HG02973 (cell line): ENCODE results near the gene PHETA1.
"Not testable (repeated sequence)": the region's sequence is repeated elsewhere in the genome, so short reads cannot be mapped to it uniquely, and the experiment has no call there.

Source experiments
- ATAC-seq: cut with Tn5 transposase; IDR thresholded peaks from one replicate; pipeline ENCODE4 v1.9.1; 2021; ENCODE audit warnings: moderate library complexity; ENCODE audit not compliant: unreplicated experiment

The PHETA1 gene

GRCh38 chr12:111405859-111406473 lies 37.1 kb upstream of the PHETA1 start, which contains the start of gene SH2B3:
Gene SH2B3 (plus strand): TSS chr12:111405923. CDS start chr12:111418146, 12,223 bp downstream.
- ATAC-seq = peak; percentile 2

DNA sequence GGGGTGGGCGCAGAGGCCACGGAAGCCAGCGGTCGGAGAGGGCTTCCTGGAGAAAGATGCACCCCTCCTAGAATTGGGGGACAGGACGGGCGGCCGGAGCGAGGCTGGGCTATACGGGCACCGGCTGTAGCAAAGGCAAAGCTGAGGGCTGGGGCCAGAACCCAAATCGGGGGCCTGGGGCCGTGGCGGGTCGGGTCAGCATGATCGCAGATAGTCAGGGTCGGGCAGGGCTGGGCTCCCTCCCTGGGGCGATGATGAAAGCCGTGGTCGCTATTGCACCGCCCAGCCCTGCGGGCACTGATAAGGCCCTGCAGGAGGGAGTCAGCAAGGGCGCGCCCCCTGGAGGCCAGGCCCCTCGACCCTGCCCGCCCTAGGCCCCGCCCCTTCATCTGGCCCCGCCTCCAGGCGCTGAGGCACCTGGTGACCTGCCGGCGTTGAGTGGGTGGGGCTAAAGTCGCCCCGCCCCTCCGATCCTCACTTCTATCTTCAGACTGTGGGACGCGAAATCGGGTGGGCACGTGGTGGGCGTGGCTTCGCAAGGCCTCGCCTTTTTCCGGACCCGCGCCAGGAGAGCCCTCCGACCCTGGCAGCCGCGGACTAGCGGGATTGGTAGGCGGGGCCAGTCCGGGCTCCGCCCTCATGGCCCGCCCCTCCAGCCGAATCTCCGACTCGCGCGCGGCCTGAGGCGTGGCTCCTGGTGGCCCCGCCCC lies 36.4 kb upstream of the PHETA1 start:
- peak; percentile 44 for ATAC-seq

- ATAC-seq = peak; percentile 4
Observed at GRCh38 chr12:111404362-111405148, 35.7 kb upstream of the PHETA1 start.

DNA sequence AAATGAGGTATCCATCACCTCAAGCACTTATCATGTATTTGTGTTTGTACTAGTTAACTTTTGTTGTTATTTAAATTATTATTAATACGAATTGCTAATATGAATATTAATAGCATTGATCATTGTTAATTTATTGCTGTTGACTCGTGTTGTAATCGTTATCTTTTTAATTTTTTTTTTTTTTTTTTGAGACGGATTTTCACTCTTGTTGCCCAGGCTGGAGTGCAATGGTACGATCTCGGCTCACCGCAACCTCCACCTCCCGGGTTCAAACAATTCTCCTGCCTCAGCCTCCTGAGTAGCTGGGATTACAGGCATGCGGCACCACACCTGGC lies 33.6 kb upstream of the PHETA1 start:
- ATAC-seq = not testable (repeated sequence)

DNA sequence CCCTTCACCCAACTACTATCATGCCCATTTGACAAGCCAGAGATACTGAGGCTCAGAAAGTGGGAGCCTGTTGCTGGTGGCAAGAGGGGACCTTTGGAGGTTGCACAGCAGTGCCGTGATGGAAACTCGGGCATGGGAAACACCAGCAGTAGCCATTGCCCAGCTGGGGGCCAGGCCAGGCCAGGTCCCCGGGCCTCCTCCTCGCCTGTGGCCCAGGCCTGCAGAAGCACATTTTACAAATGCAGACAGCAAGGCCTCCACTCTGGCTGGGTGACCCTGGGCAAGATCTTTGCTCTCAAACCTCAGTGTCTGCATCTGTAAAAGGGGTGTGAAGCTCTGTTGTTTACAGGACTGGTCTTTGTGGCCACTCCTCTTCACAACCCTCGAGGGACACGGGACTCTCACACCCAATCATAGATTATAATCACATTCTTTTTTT lies 32.3 kb upstream of the PHETA1 start:
- ATAC-seq = no peak

- ATAC-seq = not testable (repeated sequence)
Observed at GRCh38 chr12:111399741-111400404, 31.0 kb upstream of the PHETA1 start.

DNA sequence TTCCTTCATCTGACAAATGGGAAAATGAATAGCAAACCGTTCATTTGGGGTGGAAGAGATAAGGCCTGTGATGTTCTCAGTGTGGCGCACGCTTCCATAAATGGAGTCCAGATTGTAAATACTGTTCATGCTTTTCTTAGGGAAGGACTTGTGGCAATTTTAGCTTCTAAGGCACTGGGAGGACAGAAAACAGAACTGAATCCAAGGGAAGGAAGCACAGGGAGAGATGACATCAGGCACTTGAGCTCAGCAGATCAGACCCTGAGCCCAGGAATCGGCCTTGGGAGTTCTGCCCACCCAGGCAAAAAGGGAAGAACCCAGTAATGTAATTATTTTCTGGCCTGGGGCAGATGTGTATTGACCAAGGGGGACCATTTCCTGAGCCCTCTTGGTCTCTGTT lies 29.6 kb upstream of the PHETA1 start:
- ATAC-seq = no peak

DNA sequence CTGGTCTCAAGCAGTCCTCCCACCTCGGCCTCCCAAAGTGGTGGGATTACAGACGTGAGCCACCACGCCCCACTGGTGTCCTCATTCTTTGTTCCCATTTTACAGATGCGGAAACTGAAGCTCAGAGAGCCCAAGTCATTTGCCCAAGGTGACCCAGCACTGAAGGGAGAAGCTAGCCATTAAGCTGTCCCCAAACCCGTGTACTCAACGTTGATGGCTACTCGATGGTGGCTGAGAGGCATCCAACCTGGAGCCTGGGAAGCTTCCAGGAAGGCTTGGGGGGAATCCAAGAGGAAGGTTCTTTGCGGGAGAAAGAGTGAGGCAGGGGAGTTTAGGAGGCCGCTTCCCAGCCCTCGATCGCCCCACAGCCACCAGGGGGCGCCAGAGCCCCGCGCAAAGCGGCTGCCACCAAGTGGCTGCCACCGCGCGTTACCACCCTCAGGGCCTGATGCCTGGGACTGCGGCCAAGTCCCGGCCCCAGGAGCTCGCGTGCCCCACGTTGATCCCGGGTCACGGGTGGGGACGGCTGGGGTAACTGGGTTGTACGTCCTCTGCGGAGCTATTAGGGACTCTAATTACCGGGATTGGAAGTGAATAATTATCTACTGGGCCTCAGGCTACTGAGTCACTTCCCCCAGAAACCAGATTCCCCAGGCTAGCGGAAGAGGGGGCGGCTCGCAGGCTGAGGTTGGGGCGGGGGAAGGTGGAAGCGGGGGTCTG lies 28.0 kb upstream of the PHETA1 start:
- ATAC-seq = peak; percentile 47

DNA sequence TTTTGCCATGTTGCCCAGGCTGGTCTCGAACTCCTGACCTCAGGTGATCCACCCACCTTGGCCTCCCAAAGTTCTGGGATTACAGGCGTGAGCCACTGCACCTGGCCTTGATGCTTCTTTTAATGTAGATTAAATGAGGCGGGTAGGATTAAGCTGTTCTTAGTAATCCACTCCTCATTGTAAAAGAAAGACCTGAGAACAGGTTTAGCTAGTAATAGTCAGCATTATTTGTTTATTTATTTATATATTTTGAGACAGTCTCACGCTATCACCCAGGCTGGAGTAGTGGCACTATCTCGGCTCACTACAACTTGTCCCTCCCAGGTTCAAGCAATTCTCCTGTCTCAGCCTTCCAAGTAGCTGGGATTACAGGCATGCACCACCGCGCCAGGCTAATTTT lies 27.4 kb upstream of the PHETA1 start:
- not testable (repeated sequence) for ATAC-seq

- no peak for ATAC-seq
Observed at GRCh38 chr12:111395336-111396187, 26.7 kb upstream of the PHETA1 start.

DNA sequence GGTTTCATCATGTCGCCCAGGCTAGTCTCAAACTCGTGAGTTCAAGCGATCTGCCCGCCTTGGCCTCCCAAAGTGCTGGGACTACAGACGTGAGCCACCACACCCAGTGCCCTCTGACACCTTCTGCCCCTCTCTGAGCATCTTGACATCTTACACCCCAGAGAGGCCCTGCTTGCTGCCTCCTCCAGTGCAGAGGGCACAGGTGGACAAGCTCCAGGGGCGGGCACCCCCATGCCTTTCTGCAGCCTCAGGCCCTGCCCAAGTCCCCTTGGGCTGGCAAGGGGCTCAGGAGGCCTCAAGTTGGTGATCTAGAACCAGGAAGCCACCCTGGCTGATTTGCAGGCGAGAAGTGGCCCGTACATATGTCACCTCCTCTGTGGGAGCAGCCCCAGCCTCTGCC lies 25.6 kb upstream of the PHETA1 start:
- no peak for ATAC-seq

DNA sequence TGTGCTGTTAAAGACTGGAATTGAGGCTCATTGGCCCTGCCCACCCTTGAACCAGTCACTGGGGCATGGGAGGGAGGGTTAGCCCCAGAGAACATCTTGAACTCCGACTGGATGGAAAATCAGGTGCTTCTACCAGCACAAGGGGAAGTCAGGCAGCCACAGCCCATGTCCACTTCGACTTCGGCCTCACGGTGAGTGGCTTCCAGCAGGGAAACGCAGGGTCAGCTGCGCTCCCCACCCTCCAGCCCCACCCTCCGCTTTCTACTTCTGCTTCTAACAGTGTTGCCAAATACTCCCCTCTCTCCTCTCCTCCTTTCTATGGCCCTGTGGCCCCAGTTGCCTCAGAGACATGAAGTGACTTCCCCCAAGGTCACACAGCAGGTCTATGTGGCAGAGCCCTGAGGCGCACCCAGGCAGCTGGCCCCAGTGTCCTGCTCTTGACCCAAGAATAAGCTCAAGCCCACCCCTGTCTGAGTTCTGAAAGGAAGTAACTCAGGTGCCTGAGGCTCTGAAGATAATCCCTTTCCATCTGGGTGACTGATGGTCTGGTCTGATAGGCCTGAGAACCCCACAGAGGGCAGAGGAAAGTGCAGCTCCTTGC lies 24.9 kb upstream of the PHETA1 start:
- no peak for ATAC-seq

DNA sequence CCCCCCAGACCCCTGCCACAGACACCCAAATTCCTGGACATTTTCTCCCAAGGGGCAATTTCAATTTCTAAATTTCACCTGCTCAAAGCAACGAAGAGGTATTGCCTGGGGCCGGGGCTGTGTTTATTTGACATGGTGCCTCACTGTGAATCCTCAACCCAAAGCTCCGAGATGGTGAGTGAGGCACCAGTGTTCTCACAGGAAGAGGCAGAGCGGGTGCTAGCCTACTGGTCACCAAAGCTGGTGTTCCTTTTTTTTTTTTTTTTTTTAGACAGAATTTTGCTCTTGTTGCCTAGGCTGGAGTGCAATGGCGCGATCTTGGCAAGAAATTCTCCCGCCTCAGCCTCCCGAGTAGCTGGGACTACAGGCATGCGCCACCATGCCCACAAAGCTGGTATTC lies 22.0 kb upstream of the PHETA1 start:
- no peak for ATAC-seq

DNA sequence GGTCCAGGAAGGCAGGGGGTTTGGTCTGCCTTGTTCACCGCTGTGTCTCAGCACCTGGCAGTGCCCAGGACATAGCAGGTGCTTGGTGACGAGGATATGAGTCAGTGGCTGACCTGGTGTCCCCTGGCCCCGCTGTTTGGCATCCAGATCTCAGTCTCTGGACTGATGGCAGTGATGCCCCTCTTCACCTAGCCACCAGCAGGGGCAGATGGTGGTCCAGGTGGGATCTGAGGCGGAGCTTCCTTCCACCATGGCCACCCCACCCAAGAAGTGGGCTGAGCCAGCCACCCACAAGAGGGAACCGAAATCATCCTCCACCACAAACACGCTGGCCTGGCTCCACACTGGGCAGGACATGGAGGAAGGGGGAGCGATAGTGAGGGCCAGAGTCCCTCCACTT lies 20.7 kb upstream of the PHETA1 start:
- no peak for ATAC-seq

- ATAC-seq = no peak
Observed at GRCh38 chr12:111387747-111388323, 18.9 kb upstream of the PHETA1 start.

DNA sequence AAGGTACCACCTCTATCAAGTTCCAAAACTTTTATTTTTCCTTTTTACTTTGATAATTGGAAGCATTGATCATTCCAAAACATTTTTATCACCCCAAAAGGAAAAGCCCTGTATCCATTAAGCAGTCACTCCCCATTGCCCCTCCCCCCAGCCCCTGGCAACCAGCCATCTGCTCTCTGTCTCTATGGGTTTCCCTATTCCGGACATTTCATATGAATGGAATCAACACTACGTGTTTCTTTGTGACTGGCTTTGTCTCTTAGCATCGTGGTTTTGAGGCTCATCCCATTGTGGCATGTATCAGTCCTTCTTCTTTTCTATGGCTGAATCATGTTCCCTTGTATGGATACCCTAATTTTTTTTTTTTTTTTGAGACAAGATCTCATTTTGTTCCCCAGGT lies 18.0 kb upstream of the PHETA1 start:
- no peak for ATAC-seq

DNA sequence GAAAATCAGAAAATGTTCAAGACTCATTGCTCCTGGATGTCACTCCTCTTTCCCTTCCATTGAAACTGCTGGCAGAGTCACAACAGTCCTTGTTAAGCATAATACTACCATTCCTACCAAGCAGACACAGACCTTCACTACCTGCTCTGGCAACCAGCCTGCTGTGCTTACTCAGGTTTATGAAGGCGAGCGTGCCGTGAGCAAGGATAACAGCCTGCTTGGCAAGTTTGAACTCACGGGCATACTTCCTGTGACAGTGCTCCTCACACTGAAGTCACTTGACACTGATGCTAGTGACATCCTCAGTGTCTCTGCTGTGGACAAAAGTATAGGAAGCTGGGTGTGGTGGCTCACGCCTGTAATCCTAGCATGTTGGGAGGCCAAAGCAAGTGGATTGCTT lies 15.7 kb upstream of the PHETA1 start:
- no peak for ATAC-seq

DNA sequence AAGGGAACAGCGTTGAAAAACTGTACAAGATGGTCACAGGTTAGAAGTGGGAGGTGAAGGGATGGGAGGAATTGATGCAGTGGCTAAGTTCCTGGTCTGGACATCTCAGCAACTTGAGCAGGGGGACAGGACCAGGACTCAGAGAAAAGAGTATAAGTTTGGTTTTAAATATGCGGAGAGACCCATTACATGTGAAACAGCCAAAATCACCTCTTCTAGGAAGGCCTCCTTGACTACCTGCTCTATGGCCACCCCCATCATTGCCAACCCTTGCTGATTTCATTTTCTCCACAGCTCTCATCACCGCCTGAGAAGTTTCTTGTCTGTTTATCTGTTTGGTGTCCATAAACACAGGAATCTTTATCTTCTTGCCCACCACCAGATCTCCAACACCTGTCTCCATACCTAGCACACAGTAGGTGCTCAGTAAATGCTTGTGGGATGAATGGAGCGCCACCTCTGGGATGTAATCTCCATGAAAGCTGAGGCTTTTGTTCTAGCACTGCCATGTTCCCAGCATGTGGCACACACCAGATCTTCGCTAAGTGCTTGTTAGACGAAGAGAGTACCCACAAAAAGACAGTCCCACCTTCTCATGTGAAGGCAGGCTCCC lies 11.2 kb upstream of the PHETA1 start:
- ATAC-seq = no peak

- no peak for ATAC-seq
Observed at GRCh38 chr12:111377440-111377839, 8.5 kb upstream of the PHETA1 start.
